Activated T-helper 2 cell treated with anti-CD3 and anti-CD28 coated beads, Interferon-gamma antibody, Interleukin-2, Interleukin-4, amounts not matched to agents 10 μg/mL and 5 μg/mL and 100 μg/mL, durations not matched to agents 14 hours and 24 hours and 36 hours (primary cell): ENCODE data around the gene TXNRD2. TPM values are rescaled to one million over a fixed set of nuclear protein-coding genes. Genes with fewer than 3 reads are reported as not detected.
A peak's percentile ranks its signal among the peaks of the same experiment; 100 is the strongest.

Experiments
- DNase-seq: peaks from one replicate; pipeline ENCODE4 v3.0.0; 2021; ENCODE audit warnings: low spot score
- H3K27ac Mint-ChIP-seq: one replicate; pipeline ENCODE4 v1.8.0; 2021; ENCODE audit warnings: mixed read lengths
- H3K27me3 Mint-ChIP-seq: one replicate; pipeline ENCODE4 v1.8.0; 2021; ENCODE audit warnings: low read depth, mixed read lengths
- H3K36me3 Mint-ChIP-seq: one replicate; pipeline ENCODE4 v1.8.0; 2021; ENCODE audit warnings: low read depth, mixed read lengths
- H3K4me1 Mint-ChIP-seq: one replicate; pipeline ENCODE4 v1.8.0; 2021; ENCODE audit warnings: low read depth, mixed read lengths
- H3K4me3 Mint-ChIP-seq: one replicate; pipeline ENCODE4 v1.8.0; 2021; ENCODE audit warnings: low read depth, mild to moderate bottlenecking, moderate library complexity, mixed read lengths
- H3K9me3 Mint-ChIP-seq: one replicate; pipeline ENCODE4 v1.8.0; 2021; ENCODE audit warnings: mixed read lengths
- intact Hi-C: fragments of 100-400 bp; cut with micrococcal nuclease; formaldehyde crosslinking; loops from one replicate; pipeline ENCODE4 v1.15.1; 2023
- total RNA-seq: library from RNA; stranded (reverse); gene quantifications from 2 replicates; pipeline ENCODE4 v1.2.3, GENCODE V29; 2022

The TXNRD2 gene
- total RNA-seq, 1 donor from 2014 or later, result 19.9 TPM

- Mint-ChIP-seq H3K36me3 (peaks cover 6% of the 10 kb centered on the region), H3K9me3 (no peaks in the 10 kb centered on the region), H3K27ac (no peak overlapping the region), H3K4me1 (peaks cover 11% of the 10 kb centered on the region), H3K4me3 (no peak overlapping the region), H3K27me3 (no peaks in the 10 kb centered on the region)
- no peak for DNase-seq
- intact Hi-C loops, result no loop called here
These were observed 19.6 kb upstream of the TXNRD2 start for GRCh38 chr22:19961201-19961580.

- DNase-seq, result no peak
- Mint-ChIP-seq H3K4me1 (peaks cover 13% of the 10 kb centered on the region), H3K36me3 (peaks cover 6% of the 10 kb centered on the region), H3K4me3 (no peak overlapping the region), H3K27me3 (no peaks in the 10 kb centered on the region), H3K27ac (peak overlapping the region; percentile 42), H3K9me3 (no peaks in the 10 kb centered on the region)
- intact Hi-C loops, result no loop called here
These were observed 19.0 kb upstream of the TXNRD2 start for GRCh38 chr22:19960491-19961200.

- H3K9me3 Mint-ChIP-seq, result no peaks in the 10 kb centered on the region
- no peaks in the 10 kb centered on the region for H3K27me3 Mint-ChIP-seq
- intact Hi-C loops, result no loop called here
- peaks cover 5% of the 10 kb centered on the region for H3K36me3 Mint-ChIP-seq
- no peak for DNase-seq
- no peak overlapping the region for H3K4me3 Mint-ChIP-seq
- peaks cover 17% of the 10 kb centered on the region for H3K4me1 Mint-ChIP-seq
- H3K27ac Mint-ChIP-seq, result peak overlapping the region; percentile 42
These were observed 18.2 kb upstream of the TXNRD2 start for GRCh38 chr22:19959587-19960490.

- no peaks in the 10 kb centered on the region for H3K9me3 Mint-ChIP-seq
- H3K36me3 Mint-ChIP-seq, result peaks cover 3% of the 10 kb centered on the region
- H3K4me3 Mint-ChIP-seq, result no peak overlapping the region
- DNase-seq, result no peak
- H3K4me1 Mint-ChIP-seq, result peaks cover 17% of the 10 kb centered on the region
- intact Hi-C loops, result no loop called here
- H3K27me3 Mint-ChIP-seq, result no peaks in the 10 kb centered on the region
- no peak overlapping the region for H3K27ac Mint-ChIP-seq
These were observed 17.5 kb upstream of the TXNRD2 start for GRCh38 chr22:19959043-19959586.

DNA sequence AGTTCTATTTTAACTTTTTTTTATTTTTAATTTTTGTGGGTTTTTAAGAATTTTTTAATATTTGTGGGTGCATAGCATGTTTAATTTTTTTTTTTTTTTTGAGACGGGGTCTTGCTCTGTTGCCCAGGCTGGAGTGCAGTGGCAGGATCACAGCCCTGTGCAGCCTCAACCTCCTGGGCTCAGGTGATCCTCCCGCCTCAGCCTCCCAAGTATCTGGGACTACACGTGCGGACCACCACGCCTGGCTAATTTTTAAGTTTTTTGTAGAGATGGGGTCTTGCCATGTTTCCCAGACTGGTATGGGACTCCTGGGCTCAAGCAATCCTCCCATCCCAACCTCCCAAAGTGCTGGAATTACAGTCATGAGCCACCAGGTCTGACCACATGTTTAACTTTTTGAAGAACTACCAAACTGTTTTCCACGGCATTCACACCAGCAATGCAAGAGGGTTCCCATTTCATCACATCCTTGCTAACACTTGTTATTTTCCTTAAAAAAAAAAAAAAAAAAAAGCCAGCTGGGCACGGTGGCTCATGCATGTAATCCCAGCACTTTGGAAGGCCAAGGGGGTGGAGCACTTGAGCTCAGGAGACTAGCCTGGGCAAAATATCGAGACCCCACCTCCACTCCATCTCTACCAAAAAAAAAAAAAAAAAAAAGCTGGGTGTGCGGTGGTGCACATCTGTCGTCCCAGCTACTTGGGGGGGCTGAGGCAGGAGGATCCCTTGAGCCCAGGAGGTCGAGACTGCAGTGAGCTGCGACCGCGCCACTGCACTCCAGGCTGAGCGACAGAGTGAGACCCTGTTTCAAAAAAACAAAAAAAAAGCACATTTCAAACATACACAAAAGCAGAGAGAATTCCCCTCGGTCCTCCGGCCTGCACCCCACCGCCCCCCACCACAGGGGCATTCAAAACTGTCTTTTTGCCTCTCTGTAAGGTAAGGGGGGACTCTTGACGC, 16.7 kb upstream of the TXNRD2 start:
- Mint-ChIP-seq H3K4me3 (no peak overlapping the region), H3K9me3 (no peaks in the 10 kb centered on the region), H3K27me3 (no peaks in the 10 kb centered on the region), H3K36me3 (peaks cover 3% of the 10 kb centered on the region), H3K4me1 (peaks cover 19% of the 10 kb centered on the region), H3K27ac (no peak overlapping the region)
- intact Hi-C loops, result no loop called here
- DNase-seq, result no peak

DNA sequence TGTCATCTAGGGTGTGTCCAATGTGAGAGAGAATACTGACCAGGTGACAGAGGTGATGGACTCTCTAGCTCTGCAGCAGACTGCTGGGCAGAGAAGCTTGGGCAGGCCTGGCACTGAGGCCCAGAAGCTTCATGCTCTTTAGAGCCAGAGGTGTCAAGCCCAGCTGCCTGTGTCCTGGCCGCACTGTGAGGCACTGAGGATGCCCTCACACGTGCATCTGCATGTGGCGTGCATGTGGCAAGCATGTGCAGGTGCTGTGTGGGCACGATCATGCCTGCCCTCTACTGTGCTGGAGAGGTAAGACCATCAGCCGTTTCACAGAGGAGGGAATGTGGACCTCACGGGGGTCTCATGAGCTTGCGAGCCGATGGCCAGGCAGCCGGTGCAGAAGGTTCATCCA, 15.8 kb upstream of the TXNRD2 start:
- Mint-ChIP-seq H3K36me3 (no peaks in the 10 kb centered on the region), H3K27me3 (no peaks in the 10 kb centered on the region), H3K4me3 (no peak overlapping the region), H3K9me3 (no peaks in the 10 kb centered on the region), H3K27ac (no peak overlapping the region), H3K4me1 (peaks cover 16% of the 10 kb centered on the region)
- no peak for DNase-seq
- intact Hi-C loops, result no loop called here

DNA sequence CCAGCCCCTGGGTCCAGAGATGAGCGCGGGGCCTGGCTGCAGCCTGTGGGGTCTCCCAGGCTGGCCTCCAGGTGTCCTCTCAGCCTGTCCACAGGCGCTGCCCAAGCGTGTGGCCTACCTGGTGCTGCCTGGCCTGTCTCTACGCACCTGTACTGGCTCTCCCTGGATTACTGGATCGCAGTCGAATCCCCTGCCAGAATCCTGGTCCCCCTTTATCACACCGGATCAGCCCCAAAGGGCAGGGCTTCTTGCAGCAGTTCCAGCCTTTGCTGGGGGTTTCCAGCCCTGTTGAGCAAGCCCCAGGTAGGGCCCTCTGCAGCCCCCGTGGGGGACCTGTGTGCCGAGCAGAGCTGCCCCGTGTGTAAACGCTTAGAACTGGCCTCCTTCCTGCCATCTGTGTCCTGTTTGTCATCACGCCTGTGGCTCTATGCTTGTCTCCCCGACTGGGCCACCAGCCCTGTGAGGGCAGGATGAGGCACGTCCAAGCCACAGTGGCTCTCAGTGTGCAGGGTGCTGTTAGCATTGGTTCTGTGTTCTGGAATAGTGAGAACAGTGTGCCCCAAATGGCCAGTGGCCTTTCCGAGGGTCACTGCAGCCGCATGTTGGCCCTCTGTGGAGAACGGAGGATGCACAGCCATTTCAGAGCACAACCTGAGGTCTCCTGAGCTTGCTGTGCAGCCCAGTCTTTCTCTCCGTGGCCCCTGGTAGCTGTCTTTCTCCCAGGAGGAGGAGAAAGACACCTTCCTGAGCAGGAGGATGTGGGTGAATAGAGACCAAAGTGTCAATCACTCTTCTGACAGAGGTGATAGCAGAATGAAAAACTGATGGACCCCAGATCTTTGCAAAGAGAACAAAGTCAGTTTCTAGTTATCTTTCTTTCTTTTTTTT, 13.9 kb upstream of the TXNRD2 start:
- Mint-ChIP-seq H3K27ac (peak overlapping the region; percentile 55), H3K36me3 (peaks cover 9% of the 10 kb centered on the region), H3K4me3 (no peak overlapping the region), H3K4me1 (peaks cover 13% of the 10 kb centered on the region), H3K27me3 (no peaks in the 10 kb centered on the region), H3K9me3 (no peaks in the 10 kb centered on the region)
- intact Hi-C loops, result no loop called here
- no peak for DNase-seq

DNA sequence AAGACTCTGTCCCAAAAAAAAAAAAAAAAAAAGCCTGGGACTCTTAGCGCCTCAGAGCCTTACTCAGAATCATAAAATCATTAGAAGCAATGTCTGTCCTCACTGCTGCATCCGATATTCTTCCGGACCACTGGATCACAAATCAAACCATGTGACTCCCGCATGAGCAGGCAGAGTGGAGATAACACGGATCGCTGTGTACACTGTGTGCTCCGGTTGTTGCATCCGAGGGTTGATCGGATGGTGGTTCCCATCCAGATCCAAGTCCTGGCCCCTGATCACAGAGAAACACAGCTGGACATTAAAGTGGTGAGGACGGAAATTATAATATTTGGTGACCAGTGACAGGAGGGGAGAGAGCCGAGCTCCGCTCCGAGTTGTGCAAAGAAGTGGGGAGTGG, 9.7 kb upstream of the TXNRD2 start:
- H3K27ac Mint-ChIP-seq, result no peak overlapping the region
- peaks cover 21% of the 10 kb centered on the region for H3K36me3 Mint-ChIP-seq
- no peak for DNase-seq
- intact Hi-C loops, result no loop called here
- H3K4me1 Mint-ChIP-seq, result peaks cover 14% of the 10 kb centered on the region
- H3K9me3 Mint-ChIP-seq, result no peaks in the 10 kb centered on the region
- no peaks in the 10 kb centered on the region for H3K27me3 Mint-ChIP-seq
- H3K4me3 Mint-ChIP-seq, result no peak overlapping the region

- H3K9me3 Mint-ChIP-seq, result no peaks in the 10 kb centered on the region
- peaks cover 25% of the 10 kb centered on the region for H3K36me3 Mint-ChIP-seq
- intact Hi-C loops, result no loop called here
- no peak overlapping the region for H3K4me3 Mint-ChIP-seq
- no peak for DNase-seq
- no peak overlapping the region for H3K27ac Mint-ChIP-seq
- H3K4me1 Mint-ChIP-seq, result peaks cover 14% of the 10 kb centered on the region
- H3K27me3 Mint-ChIP-seq, result no peaks in the 10 kb centered on the region
These were observed 6.6 kb upstream of the TXNRD2 start for GRCh38 chr22:19948057-19948760.

- no peaks in the 10 kb centered on the region for H3K27me3 Mint-ChIP-seq
- peaks cover 13% of the 10 kb centered on the region for H3K36me3 Mint-ChIP-seq
- no peaks in the 10 kb centered on the region for H3K9me3 Mint-ChIP-seq
- peak overlapping the region; percentile 95 for H3K27ac Mint-ChIP-seq
- intact Hi-C loops, result loop anchor here (5.0 kb wide), 1 partner anchor 91 kb away; the partner anchor contains the start of genes GNB1L and RTL10
- H3K4me3 Mint-ChIP-seq, result peak overlapping the region; percentile 97
- H3K4me1 Mint-ChIP-seq, result peaks cover 32% of the 10 kb centered on the region
- no peak for DNase-seq
These were observed 1.7 kb upstream of the TXNRD2 start for GRCh38 chr22:19943082-19944026.
